H1 (cell line): Measurements from ENCODE around the gene ENAH. TPM values are rescaled to one million over a fixed set of nuclear protein-coding genes. Genes with fewer than 3 reads are reported as not detected.

Experiments
- CTCF ChIA-PET: fragments of 300-600 bp; sonication (Branson Sonifier 250); formaldehyde crosslinking; loops from one replicate; lab custom pipeline; 2021; ENCODE audit not compliant: partially characterized antibody; lab: Charles Lee
- POLR2A ChIA-PET: fragments of 300-600 bp; sonication (Branson Sonifier 250); formaldehyde crosslinking; loops from one replicate; lab custom pipeline; 2021; ENCODE audit warnings: inconsistent platforms; ENCODE audit not compliant: partially characterized antibody; lab: Charles Lee
- DNase-seq, 2 experiments: peaks; one replicate each; pipeline versions ENCODE4 v3.0.0 to v3.0.0-alpha.2; 2010 to 2022; ENCODE audit warnings: low spot score in 2 of 2, low read depth in 1 of 2, mixed read lengths in 1 of 2
- FAIRE-seq: peaks from 2 replicates; lab custom pipeline; 2011; peaks lifted over from hg19 to GRCh38; lab: Jason Lieb, UNC
- H2AFZ ChIP-seq: 2 replicates; pipeline ENCODE4 v1.8.1; 2012; ENCODE audit warnings: low read length, inconsistent platforms
- H2AK5ac ChIP-seq: 2 replicates; pipeline ENCODE4 v1.6.1; 2013; ENCODE audit warnings: low read depth, low read length
- H2BK120ac ChIP-seq: replicated peaks from 2 replicates; pipeline ENCODE3; 2013; ENCODE audit warnings: low read depth, low read length, inconsistent platforms
- H2BK12ac ChIP-seq: 2 replicates; pipeline ENCODE4 v1.6.1; 2013; ENCODE audit warnings: low read depth, low read length
- H2BK15ac ChIP-seq: 2 replicates; pipeline ENCODE4 v1.6.1; 2013; ENCODE audit warnings: low read length
- H2BK20ac ChIP-seq: 2 replicates; pipeline ENCODE4 v1.6.1; 2013; ENCODE audit warnings: low read length
- H2BK5ac ChIP-seq: 2 replicates; pipeline ENCODE4 v1.6.1; 2013; ENCODE audit warnings: low read depth, low read length
- H3K14ac ChIP-seq: 2 replicates; pipeline ENCODE4 v1.6.1; 2013; ENCODE audit warnings: inconsistent platforms; ENCODE audit not compliant: insufficient read length
- H3K18ac ChIP-seq: 2 replicates; pipeline ENCODE4 v1.6.1; 2013; ENCODE audit warnings: low read length; ENCODE audit errors: extremely low read depth
- H3K23ac ChIP-seq: 2 replicates; pipeline ENCODE4 v1.6.1; 2013; ENCODE audit warnings: inconsistent platforms; ENCODE audit not compliant: insufficient read length
- H3K23me2 ChIP-seq: 2 replicates; pipeline ENCODE4 v1.6.1; 2013; ENCODE audit warnings: low read depth, low read length
- H3K27ac ChIP-seq: 2 replicates; pipeline ENCODE4 v1.6.1; 2011; ENCODE audit warnings: low read depth, low read length, inconsistent platforms
- H3K27me3 ChIP-seq, 4 experiments: replicated peaks in 1 of 4; 1 replicate in 1 of 4; 2 replicates in 3 of 4; pipeline versions ENCODE4 v1.6.1 to v1.8.1; 2011 to 2013; ENCODE audit warnings: low read length in 3 of 4, mild to moderate bottlenecking in 3 of 4, inconsistent platforms in 2 of 4, mixed read lengths in 2 of 4, moderate library complexity in 1 of 4; ENCODE audit not compliant: control insufficient read depth in 3 of 4, insufficient read depth in 3 of 4; ENCODE audit errors: extremely low read depth in 1 of 4
- H3K36me3 ChIP-seq, 4 experiments: 2 replicates each; pipeline versions ENCODE4 v1.6.1 to v1.8.1; 2011 to 2013; ENCODE audit warnings: mild to moderate bottlenecking in 4 of 4, low read length in 3 of 4, moderate library complexity in 2 of 4, control low read depth in 1 of 4, inconsistent platforms in 1 of 4; ENCODE audit not compliant: insufficient read depth in 4 of 4, control insufficient read depth in 2 of 4
- H3K4ac ChIP-seq: replicated peaks from 2 replicates; pipeline ENCODE3; 2013; ENCODE audit warnings: low read length, low read depth, mixed read lengths, inconsistent platforms; ENCODE audit not compliant: insufficient read length
- H3K4me1 ChIP-seq, 4 experiments: replicated peaks in 1 of 4; 1 replicate in 1 of 4; 2 replicates in 3 of 4; pipeline versions ENCODE4 v1.6.1 to v1.8.1; 2011 to 2013; ENCODE audit warnings: low read length in 3 of 4, inconsistent platforms in 2 of 4, mixed read lengths in 1 of 4; ENCODE audit not compliant: insufficient read depth in 4 of 4, control insufficient read depth in 3 of 4
- H3K4me2 ChIP-seq, 2 experiments: 2 replicates each; pipeline versions ENCODE4 v1.6.1 to v1.8.1; 2011 to 2013; ENCODE audit warnings: low read depth in 2 of 2, low read length in 2 of 2, control low read depth in 1 of 2, inconsistent platforms in 1 of 2, mild to moderate bottlenecking in 1 of 2; ENCODE audit not compliant: insufficient read depth in 1 of 2
- H3K4me3 ChIP-seq, 4 experiments: fragments of 200-600, 300-600 bp in 1 of 4; sonication (generic), shearing (Covaris generic), sonication (Bioruptor Twin) in 1 of 4; 2 replicates each; pipeline versions ENCODE4 v1.5.1 to v1.8.1; 2011 to 2016; ENCODE audit warnings: low read length in 4 of 4, low read depth in 3 of 4, control low read depth in 2 of 4, inconsistent platforms in 2 of 4, mild to moderate bottlenecking in 2 of 4, mixed read lengths in 1 of 4, moderate library complexity in 1 of 4; ENCODE audit not compliant: insufficient read depth in 2 of 4; ENCODE audit errors: extremely low read depth in 1 of 4
- H3K56ac ChIP-seq: replicated peaks from 2 replicates; pipeline ENCODE3; 2013; ENCODE audit warnings: low read depth, mild to moderate bottlenecking, mixed read lengths, low read length, inconsistent platforms; ENCODE audit not compliant: insufficient read length
- H3K79me1 ChIP-seq: 2 replicates; pipeline ENCODE4 v1.6.1; 2013; ENCODE audit warnings: low read depth, low read length, control low read depth
- H3K79me2 ChIP-seq, 2 experiments: 2 replicates each; pipeline versions ENCODE4 v1.6.1 to v1.8.1; 2012 to 2013; ENCODE audit warnings: low read length in 2 of 2, mild to moderate bottlenecking in 2 of 2, inconsistent platforms in 1 of 2; ENCODE audit not compliant: insufficient read depth in 2 of 2, control insufficient read depth in 1 of 2
- H3K9ac ChIP-seq, 4 experiments: replicated peaks in 1 of 4; 1 replicate in 1 of 4; 2 replicates in 3 of 4; pipeline versions ENCODE4 v1.6.1 to v1.8.1; 2011 to 2013; ENCODE audit warnings: low read depth in 3 of 4, low read length in 3 of 4, control low read depth in 2 of 4, mild to moderate bottlenecking in 2 of 4, moderate library complexity in 2 of 4, inconsistent platforms in 1 of 4; ENCODE audit errors: extremely low read depth in 1 of 4
- H3K9me3 ChIP-seq, 2 experiments: 2 replicates each; pipeline versions ENCODE4 v1.6.1 to v1.8.1; 2012 to 2013; ENCODE audit warnings: mild to moderate bottlenecking in 2 of 2, moderate library complexity in 2 of 2, control low read depth in 1 of 2, inconsistent platforms in 1 of 2, low read depth in 1 of 2, low read length in 1 of 2, mixed read lengths in 1 of 2; ENCODE audit not compliant: insufficient read depth in 2 of 2
- H4K20me1 ChIP-seq, 2 experiments: replicated peaks in 1 of 2; 2 replicates each; pipeline versions ENCODE3 to v1.8.1; 2011 to 2013; ENCODE audit warnings: inconsistent platforms in 2 of 2, low read length in 2 of 2, mild to moderate bottlenecking in 1 of 2; ENCODE audit not compliant: insufficient read depth in 2 of 2, control insufficient read depth in 1 of 2
- H4K5ac ChIP-seq: 2 replicates; pipeline ENCODE4 v1.6.1; 2013; ENCODE audit warnings: low read length, low read depth, mixed read lengths, inconsistent platforms; ENCODE audit not compliant: insufficient read length
- H4K8ac ChIP-seq: 2 replicates; pipeline ENCODE4 v1.8.0; 2013; ENCODE audit warnings: mild to moderate bottlenecking, moderate library complexity, low read length, inconsistent platforms; ENCODE audit not compliant: insufficient read depth; ENCODE audit errors: extremely low read depth
- H4K91ac ChIP-seq: replicated peaks from 2 replicates; pipeline ENCODE3; 2013; ENCODE audit warnings: low read length, mixed read lengths, inconsistent platforms; ENCODE audit not compliant: insufficient read length
- CBX5 ChIP-seq: fragments of 300-800, 300-1000 bp; sonication (generic); IDR thresholded peaks from 2 replicates; pipeline ENCODE4 v1.7.1; 2016; ENCODE audit warnings: antibody characterized with exemption, low read length, low read depth
- CBX8 ChIP-seq: fragments of 300-800, 300-1000 bp; sonication (generic); IDR thresholded peaks from 2 replicates; pipeline ENCODE4 v1.7.1; 2016; ENCODE audit warnings: low read depth, low read length, borderline replicate concordance
- EZH2 ChIP-seq: fragments of 200-600 bp; sonication (generic); IDR thresholded peaks from 2 replicates; pipeline ENCODE4 v1.7.1; 2012; ENCODE audit warnings: low read depth, mild to moderate bottlenecking, moderate library complexity, low read length, inconsistent platforms; ENCODE audit not compliant: severe bottlenecking
- KDM4A ChIP-seq: IDR thresholded peaks from one replicate; pipeline ENCODE4 v1.7.1; 2012; ENCODE audit warnings: low read depth, mild to moderate bottlenecking, moderate library complexity, low read length, inconsistent platforms; ENCODE audit not compliant: severe bottlenecking
- KDM5A ChIP-seq: fragments of 200-600 bp; IDR thresholded peaks from 2 replicates; pipeline ENCODE4 v1.7.1; 2012; ENCODE audit warnings: mild to moderate bottlenecking, low read length, inconsistent platforms, mixed read lengths
- POLR2A ChIP-seq, 2 experiments: IDR thresholded peaks; 1 replicate in 1 of 2; 2 replicates in 1 of 2; pipeline ENCODE4 v1.6.1; 2011; ENCODE audit warnings: low read depth in 2 of 2, low read length in 2 of 2, mild to moderate bottlenecking in 2 of 2; ENCODE audit errors: control extremely low read depth in 1 of 2
- SAP30 ChIP-seq: fragments of 300-600 bp; sonication (generic); IDR thresholded peaks from 2 replicates; pipeline ENCODE4 v1.7.1; 2012; ENCODE audit warnings: low read length, moderate library complexity, mild to moderate bottlenecking, inconsistent platforms; ENCODE audit not compliant: insufficient read depth, insufficient replicate concordance
- SRF ChIP-seq: IDR thresholded peaks from 2 replicates; pipeline ENCODE4 v1.6.1; 2011; ENCODE audit warnings: mild to moderate bottlenecking, low read depth, low read length, moderate library complexity
- WGBS, 2 experiments: shearing (Covaris generic) in 1 of 2; methylation state at CpG; one replicate each; pipeline versions ENCODE4 v1.1.6 to v1.1.7; 2013 to 2015; ENCODE audit warnings: low lambda C conversion rate in 2 of 2, mixed read lengths in 2 of 2, inconsistent platforms in 1 of 2, low coverage in 1 of 2, missing lambda C conversion rate in 1 of 2; ENCODE audit not compliant: insufficient replicate concordance in 2 of 2, insufficient coverage in 1 of 2, insufficient read length in 1 of 2; ENCODE audit errors: extremely low coverage in 1 of 2, missing lambda C conversion rate in 1 of 2; 5-methylcytosine and 5-hydroxymethylcytosine counted together
- polyA plus RNA-seq, 7 experiments: library from polyadenylated mRNA; depleted of rRNA in 3 of 7; stranded (reverse) in 5 of 7; unstranded in 2 of 7; fragments of >200 nt in 5 of 7; fragments of 200-250 nt in 2 of 7; gene quantifications; 1 replicate in 5 of 7; 2 replicates in 1 of 7; 4 replicates in 1 of 7; pipeline versions ENCODE4 v1.2.1 to v1.2.3, GENCODE V29; 2011 to 2013; ENCODE audit warnings: missing spikeins in 2 of 7, mixed read lengths in 2 of 7
- total RNA-seq: library from RNA; stranded (reverse); fragmentation: NEBNext Ultra II Directional; extraction: Animal tissue kit (Norgen Biotek cat#: 25700); gene quantifications from 2 replicates; pipeline ENCODE4 v1.2.1, GENCODE V29; 2021

Gene ENAH
- total and polyA plus RNA-seq, 2 of the 8 experiments (the other 6 are each of a cell fraction or from before 2014, with no cell fraction given): 39.1 to 335 TPM

GRCh38 chr1:225447650-225448089, 205.3 kb downstream of the ENAH start:
- Histone ChIP-seq H4K20me1 (no peaks in the 10 kb centered on the region), H2BK12ac (no peak overlapping the region), H3K4me3 (no peak overlapping the region), H2AFZ (no peak overlapping the region), H2BK20ac (no peak overlapping the region)
- TF ChIP-seq EZH2 (no peak), CBX5 (no peak), KDM5A (no peak), KDM4A (no peak), SAP30 (no peak), CBX8 (no peak), SRF (no peak), POLR2A (IDR thresholded peaks at IDR 0.05; ENCODE audit: control extremely low read depth in 1 of 2, low read depth in 2 of 2, low read length in 2 of 2) (no peak)
- TF ChIP-seq, all 59 proteins: peak for 0
- Histone ChIP-seq H3K4ac (no peak overlapping the region), H3K27ac (no peak overlapping the region), H3K79me2 (no peaks in the 10 kb centered on the region), H3K4me1 (peaks cover 0 to 13% (median 6%) of the 10 kb centered on the region in 4 experiments; a peak in 4 of 7 replicates), H3K9ac (no peak overlapping the region), H3K14ac (no peak overlapping the region), H2AK5ac (no peak overlapping the region), H3K79me1 (no peaks in the 10 kb centered on the region), H3K18ac (no peak overlapping the region), H3K23ac (no peak overlapping the region), H2BK5ac (no peak overlapping the region), H2BK15ac (no peak overlapping the region), H2BK120ac (no peak overlapping the region), H4K8ac (no peak overlapping the region), H3K23me2 (no peaks in the 10 kb centered on the region), H3K56ac (no peak overlapping the region), H4K5ac (no peak overlapping the region), H3K36me3 (no peaks in the 10 kb centered on the region), H3K27me3 (no peaks in the 10 kb centered on the region; a peak in 1 of 7 replicates), H3K9me3 (no peaks in the 10 kb centered on the region), H3K4me2 (no peak overlapping the region), H4K91ac (no peak overlapping the region)
- no peak for FAIRE-seq
- no peak for DNase-seq
- CTCF ChIA-PET: interaction anchor here (0.8 to 2.1 kb wide), 3 partner anchors 13 to 27 kb away, joined by 3 to 9 read pairs (median 4); no protein-coding TSS in a partner anchor
- POLR2A ChIA-PET: no interaction called here
- 94% methylated on average over 8 of the region's 8 CpGs; no CpG with 5 or more reads in 1 of the 2 experiments for WGBS, 2 experiments
